HepG2 (cell line): ENCODE data around the gene DDX18. TPM values are rescaled to one million over a fixed set of nuclear protein-coding genes. Genes with fewer than 3 reads are reported as not detected.

Experiments
- CBX5 ChIP-seq: sonication (generic); formaldehyde crosslinking; IDR thresholded peaks from 2 replicates; pipeline ENCODE4 v1.4.0; 2020; ENCODE audit warnings: missing genetic modification reagents, borderline replicate concordance
- EHMT2 ChIP-seq: fragments of 200-600 bp; sonication (generic); IDR thresholded peaks from 2 replicates; pipeline ENCODE4 v1.7.0; 2017; ENCODE audit warnings: antibody characterized with exemption, low read depth, low read length, borderline replicate concordance
- ELF4 ChIP-seq: sonication (generic); formaldehyde crosslinking; IDR thresholded peaks from 2 replicates; pipeline ENCODE4 v1.5.0; 2020; ENCODE audit warnings: missing genetic modification reagents, mild to moderate bottlenecking, moderate library complexity, borderline replicate concordance
- FOXA1 ChIP-seq, 2 experiments: fragments of 450-650 bp in 1 of 2; sonication (generic) in 1 of 2; formaldehyde crosslinking in 1 of 2; IDR thresholded peaks; 2 replicates each; pipeline versions ENCODE4 v1.4.0 to v1.6.1; 2016 to 2020; ENCODE audit warnings: missing genetic modification reagents in 1 of 2
- HNRNPH1 ChIP-seq: fragments of 200-400 bp; formaldehyde crosslinking; optimal IDR thresholded peaks from 2 replicates; pipeline ENCODE3; 2017; ENCODE audit warnings: mild to moderate bottlenecking, low read depth, low read length
- KDM6A ChIP-seq: IDR thresholded peaks from 2 replicates; pipeline ENCODE4 v1.6.1; 2016; ENCODE audit warnings: low read depth
- KLF11 ChIP-seq: IDR thresholded peaks from 2 replicates; pipeline ENCODE4 v1.6.1; 2016; ENCODE audit warnings: missing compliant biosample characterization
- MAF1 ChIP-seq: sonication (generic); formaldehyde crosslinking; IDR thresholded peaks from 2 replicates; pipeline ENCODE4 v1.5.0; 2020; ENCODE audit warnings: missing genetic modification reagents, borderline replicate concordance
- NRL ChIP-seq: sonication (generic); formaldehyde crosslinking; IDR thresholded peaks from 2 replicates; pipeline ENCODE4 v1.5.0; 2020; ENCODE audit warnings: missing genetic modification reagents, mild to moderate bottlenecking, moderate library complexity, borderline replicate concordance
- RAD21 ChIP-seq: fragments of 450-650 bp; formaldehyde crosslinking; IDR thresholded peaks from 2 replicates; pipeline ENCODE4 v1.5.0; 2020; ENCODE audit warnings: mild to moderate bottlenecking
- REXO4 ChIP-seq: sonication (generic); formaldehyde crosslinking; IDR thresholded peaks from 2 replicates; pipeline ENCODE4 v1.8.0; 2022; ENCODE audit warnings: missing genetic modification reagents, mild to moderate bottlenecking, borderline replicate concordance
- SP1 ChIP-seq, 2 experiments: fragments of 450-650 bp in 1 of 2; sonication (generic) in 1 of 2; formaldehyde crosslinking in 1 of 2; IDR thresholded peaks; 2 replicates each; pipeline versions ENCODE4 v1.4.0 to v1.6.1; 2016 to 2020; ENCODE audit warnings: missing genetic modification reagents in 1 of 2
- TCF7L2 ChIP-seq: IDR thresholded peaks from 2 replicates; pipeline ENCODE4 v1.6.1; 2011; ENCODE audit warnings: mild to moderate bottlenecking, low read depth, low read length, moderate library complexity
- TP53 ChIP-seq: sonication (generic); formaldehyde crosslinking; conservative IDR thresholded peaks from 2 replicates; pipeline ENCODE4 v1.4.0; 2020; ENCODE audit warnings: missing genetic modification reagents
- ZMYM3 ChIP-seq: sonication (generic); formaldehyde crosslinking; IDR thresholded peaks from 2 replicates; pipeline ENCODE4 v1.5.1; 2020; ENCODE audit warnings: mild to moderate bottlenecking, missing genetic modification reagents
- ZNF367 ChIP-seq: sonication (generic); formaldehyde crosslinking; IDR thresholded peaks from 2 replicates; pipeline ENCODE4 v1.4.0; 2020; ENCODE audit warnings: missing genetic modification reagents, borderline replicate concordance
- ZNF441 ChIP-seq: sonication (generic); formaldehyde crosslinking; IDR thresholded peaks from 2 replicates; pipeline ENCODE4 v1.7.0; 2021; ENCODE audit warnings: missing genetic modification reagents, borderline replicate concordance
- ZNF780A ChIP-seq: sonication (generic); formaldehyde crosslinking; IDR thresholded peaks from 2 replicates; pipeline ENCODE4 v1.8.0; 2022; ENCODE audit warnings: mild to moderate bottlenecking, missing genetic modification reagents, moderate library complexity
- polyA plus RNA-seq, 8 experiments: library from polyadenylated mRNA; depleted of rRNA in 3 of 8; stranded (reverse) in 7 of 8; unstranded in 1 of 8; fragments of >200 nt; fragmentation: Illumina TruSeq in 4 of 8; extraction: Trizol in 4 of 8; gene quantifications; 2 replicates each; pipeline versions ENCODE4 v1.2.1 to v1.2.3, GENCODE V29; 2011 to 2016; ENCODE audit warnings: low read depth in 4 of 8, missing spikeins in 1 of 8, mixed read lengths in 1 of 8; ENCODE audit not compliant: insufficient read depth in 1 of 8
- total RNA-seq, 5 experiments: library from RNA; depleted of rRNA; stranded (reverse); fragments of >200 nt; fragmentation: Illumina TruSeq; extraction: Trizol; gene quantifications; 2 replicates each; pipeline ENCODE4 v1.2.3, GENCODE V29; 2016; ENCODE audit warnings: low read depth in 1 of 5
- TF ChIP-seq, protein P1 (sequence below): sonication (generic); formaldehyde crosslinking; IDR thresholded peaks from 2 replicates; pipeline ENCODE4 v1.4.0; 2020; ENCODE audit warnings: mild to moderate bottlenecking, missing genetic modification reagents, borderline replicate concordance
- TF ChIP-seq, protein P2 (sequence below): sonication (generic); formaldehyde crosslinking; IDR thresholded peaks from 2 replicates; pipeline ENCODE4 v1.8.0; 2022; ENCODE audit warnings: missing genetic modification reagents, mild to moderate bottlenecking, moderate library complexity, borderline replicate concordance
- TF ChIP-seq, protein P3 (sequence below): sonication (generic); formaldehyde crosslinking; IDR thresholded peaks from 2 replicates; pipeline ENCODE4 v1.5.1; 2020; ENCODE audit warnings: missing genetic modification reagents, mild to moderate bottlenecking, borderline replicate concordance
- TF ChIP-seq, protein P4 (sequence below): fragments of 450-650 bp; IDR thresholded peaks from 2 replicates; pipeline ENCODE4 v1.6.1; 2017

Gene DDX18
- total and polyA plus RNA-seq, 2 of the 13 experiments (the other 11 are each of a cell fraction or from before 2014, with no cell fraction given) = 64.0 to 134 TPM

DNA sequence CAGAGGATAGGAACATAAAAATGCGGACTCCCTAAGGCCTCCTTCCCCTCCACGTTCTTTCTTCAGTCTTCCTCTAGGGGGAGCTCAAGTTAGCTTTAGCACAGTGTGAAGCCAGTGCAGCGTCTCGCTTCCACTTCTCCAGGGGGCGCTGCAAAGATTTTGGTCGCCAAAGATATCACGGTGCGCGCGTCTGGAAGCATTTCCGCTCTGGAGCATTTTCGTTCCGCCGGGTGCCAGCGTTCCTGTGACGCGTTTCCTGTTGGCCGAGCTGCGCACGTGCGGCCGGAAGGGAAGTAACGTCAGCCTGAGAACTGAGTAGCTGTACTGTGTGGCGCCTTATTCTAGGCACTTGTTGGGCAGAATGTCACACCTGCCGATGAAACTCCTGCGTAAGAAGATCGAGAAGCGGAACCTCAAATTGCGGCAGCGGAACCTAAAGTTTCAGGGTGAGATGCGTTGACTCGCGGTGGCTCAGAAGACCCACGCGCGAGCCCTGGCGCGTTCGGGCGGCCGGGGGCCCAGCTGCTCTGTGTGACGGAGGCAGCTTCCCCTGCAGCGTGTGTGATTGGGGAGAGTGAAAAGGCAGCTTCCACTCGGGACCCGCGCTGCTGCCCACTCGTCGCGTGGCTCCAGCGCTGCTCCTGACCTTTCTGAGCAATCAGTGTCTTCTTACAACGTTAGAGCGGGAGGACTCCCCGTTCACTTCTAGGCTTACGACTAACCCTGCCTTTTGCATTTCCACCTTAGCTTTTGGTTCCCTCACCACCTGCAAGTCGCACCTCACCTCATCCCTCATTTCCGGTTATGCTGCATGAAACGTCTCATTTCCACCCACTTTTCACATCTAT lies at the start of gene DDX18 (continued):
- TF ChIP-seq MAF1 (CRISPR knock-in tag) (peak; percentile 90; the same call in 1 of the 2 replicates), TCF7L2 (no peak), FOXA1 (IDR thresholded peaks at IDR 0.05) (no peak), FOXA1 (CRISPR knock-in tag; IDR thresholded peaks at IDR 0.05) (peak; percentile 51), ZMYM3 (peak; percentile 59), REXO4 (CRISPR knock-in tag) (no peak), NRL (CRISPR knock-in tag) (peak; percentile 92; the same call in 1 of the 2 replicates), ZNF780A (peak; percentile 86), SP1 (IDR thresholded peaks at IDR 0.05) (no peak), SP1 (CRISPR knock-in tag; IDR thresholded peaks at IDR 0.05) (peak; percentile 48; the same call in 1 of the 2 replicates), RAD21 (CRISPR knock-in tag) (peak; percentile 89), TP53 (CRISPR knock-in tag) (0 out of 2 replicates have a peak, but pooled peaks have one; percentile 34), EHMT2 (peak; percentile 84; the same call in 1 of the 2 replicates), CBX5 (CRISPR knock-in tag) (peak; percentile 100), ELF4 (CRISPR knock-in tag) (no peak), ZNF441 (CRISPR knock-in tag) (peak; percentile 92), ZNF367 (CRISPR knock-in tag) (0 out of 2 replicates have a peak, but pooled peaks have one; percentile 47), KLF11 (CRISPR knock-in tag) (peak; percentile 72; the same call in 1 of the 2 replicates), KDM6A (CRISPR knock-in tag) (no peak), HNRNPH1 (peak; percentile 58)
- TF ChIP-seq, protein P1, sequence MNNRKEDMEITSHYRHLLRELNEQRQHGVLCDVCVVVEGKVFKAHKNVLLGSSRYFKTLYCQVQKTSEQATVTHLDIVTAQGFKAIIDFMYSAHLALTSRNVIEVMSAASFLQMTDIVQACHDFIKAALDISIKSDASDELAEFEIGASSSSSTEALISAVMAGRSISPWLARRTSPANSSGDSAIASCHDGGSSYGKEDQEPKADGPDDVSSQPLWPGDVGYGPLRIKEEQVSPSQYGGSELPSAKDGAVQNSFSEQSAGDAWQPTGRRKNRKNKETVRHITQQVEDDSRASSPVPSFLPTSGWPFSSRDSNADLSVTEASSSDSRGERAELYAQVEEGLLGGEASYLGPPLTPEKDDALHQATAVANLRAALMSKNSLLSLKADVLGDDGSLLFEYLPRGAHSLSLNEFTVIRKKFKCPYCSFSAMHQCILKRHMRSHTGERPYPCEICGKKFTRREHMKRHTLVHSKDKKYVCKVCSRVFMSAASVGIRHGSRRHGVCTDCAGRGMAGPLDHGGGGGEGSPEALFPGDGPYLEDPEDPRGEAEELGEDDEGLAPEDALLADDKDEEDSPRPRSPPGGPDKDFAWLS (CRISPR knock-in tag) = peak; percentile 65; the same call in 1 of the 2 replicates
- TF ChIP-seq, protein P2, sequence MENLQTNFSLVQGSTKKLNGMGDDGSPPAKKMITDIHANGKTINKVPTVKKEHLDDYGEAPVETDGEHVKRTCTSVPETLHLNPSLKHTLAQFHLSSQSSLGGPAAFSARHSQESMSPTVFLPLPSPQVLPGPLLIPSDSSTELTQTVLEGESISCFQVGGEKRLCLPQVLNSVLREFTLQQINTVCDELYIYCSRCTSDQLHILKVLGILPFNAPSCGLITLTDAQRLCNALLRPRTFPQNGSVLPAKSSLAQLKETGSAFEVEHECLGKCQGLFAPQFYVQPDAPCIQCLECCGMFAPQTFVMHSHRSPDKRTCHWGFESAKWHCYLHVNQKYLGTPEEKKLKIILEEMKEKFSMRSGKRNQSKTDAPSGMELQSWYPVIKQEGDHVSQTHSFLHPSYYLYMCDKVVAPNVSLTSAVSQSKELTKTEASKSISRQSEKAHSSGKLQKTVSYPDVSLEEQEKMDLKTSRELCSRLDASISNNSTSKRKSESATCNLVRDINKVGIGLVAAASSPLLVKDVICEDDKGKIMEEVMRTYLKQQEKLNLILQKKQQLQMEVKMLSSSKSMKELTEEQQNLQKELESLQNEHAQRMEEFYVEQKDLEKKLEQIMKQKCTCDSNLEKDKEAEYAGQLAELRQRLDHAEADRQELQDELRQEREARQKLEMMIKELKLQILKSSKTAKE (CRISPR knock-in tag) = peak; percentile 69; the same call in 1 of the 2 replicates
- TF ChIP-seq, protein P3, sequence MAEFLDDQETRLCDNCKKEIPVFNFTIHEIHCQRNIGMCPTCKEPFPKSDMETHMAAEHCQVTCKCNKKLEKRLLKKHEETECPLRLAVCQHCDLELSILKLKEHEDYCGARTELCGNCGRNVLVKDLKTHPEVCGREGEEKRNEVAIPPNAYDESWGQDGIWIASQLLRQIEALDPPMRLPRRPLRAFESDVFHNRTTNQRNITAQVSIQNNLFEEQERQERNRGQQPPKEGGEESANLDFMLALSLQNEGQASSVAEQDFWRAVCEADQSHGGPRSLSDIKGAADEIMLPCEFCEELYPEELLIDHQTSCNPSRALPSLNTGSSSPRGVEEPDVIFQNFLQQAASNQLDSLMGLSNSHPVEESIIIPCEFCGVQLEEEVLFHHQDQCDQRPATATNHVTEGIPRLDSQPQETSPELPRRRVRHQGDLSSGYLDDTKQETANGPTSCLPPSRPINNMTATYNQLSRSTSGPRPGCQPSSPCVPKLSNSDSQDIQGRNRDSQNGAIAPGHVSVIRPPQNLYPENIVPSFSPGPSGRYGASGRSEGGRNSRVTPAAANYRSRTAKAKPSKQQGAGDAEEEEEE (CRISPR knock-in tag) = peak; percentile 91; the same call in 1 of the 2 replicates
- TF ChIP-seq, protein P4, sequence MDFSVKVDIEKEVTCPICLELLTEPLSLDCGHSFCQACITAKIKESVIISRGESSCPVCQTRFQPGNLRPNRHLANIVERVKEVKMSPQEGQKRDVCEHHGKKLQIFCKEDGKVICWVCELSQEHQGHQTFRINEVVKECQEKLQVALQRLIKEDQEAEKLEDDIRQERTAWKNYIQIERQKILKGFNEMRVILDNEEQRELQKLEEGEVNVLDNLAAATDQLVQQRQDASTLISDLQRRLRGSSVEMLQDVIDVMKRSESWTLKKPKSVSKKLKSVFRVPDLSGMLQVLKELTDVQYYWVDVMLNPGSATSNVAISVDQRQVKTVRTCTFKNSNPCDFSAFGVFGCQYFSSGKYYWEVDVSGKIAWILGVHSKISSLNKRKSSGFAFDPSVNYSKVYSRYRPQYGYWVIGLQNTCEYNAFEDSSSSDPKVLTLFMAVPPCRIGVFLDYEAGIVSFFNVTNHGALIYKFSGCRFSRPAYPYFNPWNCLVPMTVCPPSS = no peak
